GM18951 (cell line): ENCODE measurements around the gene DRC7.

Experiments used
- POLR2A ChIP-seq: IDR thresholded peaks from 4 replicates; pipeline ENCODE4 v1.6.1; 2011; ENCODE audit warnings: mild to moderate bottlenecking; ENCODE audit not compliant: insufficient read length, insufficient read depth; ENCODE audit errors: extremely low read depth
- in situ Hi-C: fragments of 300-500 bp; cut with MboI; formaldehyde crosslinking; loops from one replicate; pipeline ENCODE4 v1.12.0; 2022; ENCODE audit warnings: low sequenced_read_pairs, mixed read lengths, inconsistent platforms; ENCODE audit not compliant: unreplicated experiment

DRC7 gene

DNA sequence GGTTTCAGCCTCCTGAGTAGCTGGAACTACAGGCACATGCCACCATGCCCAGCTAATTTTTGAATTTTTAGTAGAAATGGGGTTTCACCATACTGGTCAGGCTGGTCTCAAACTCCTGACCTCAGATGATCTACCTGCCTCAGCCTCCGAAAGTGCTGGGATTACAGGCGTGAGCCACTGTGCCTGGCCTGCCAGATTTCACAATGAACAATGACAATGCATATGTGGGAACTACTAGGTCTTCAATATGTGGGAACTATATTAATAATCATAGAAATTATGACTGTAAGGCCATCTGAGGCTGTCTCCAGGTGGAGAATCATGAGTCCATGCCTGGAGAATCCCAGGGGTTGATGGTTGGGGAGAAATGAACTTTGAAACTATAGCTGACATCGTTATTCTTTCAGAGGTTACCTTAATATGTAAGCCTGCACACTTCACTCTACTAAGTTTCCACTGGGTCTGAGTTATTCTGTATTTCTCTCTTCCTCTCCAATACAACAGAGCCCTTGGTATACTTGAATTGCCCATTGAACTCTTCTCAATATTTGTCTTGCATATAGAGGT, 7.2 kb upstream of the DRC7 start:
- in situ Hi-C loops, result no loop called here
- no peak for TF ChIP-seq POLR2A

- TF ChIP-seq POLR2A, result no peak
- in situ Hi-C loops, result no loop called here
Observed at GRCh38 chr16:57688487-57688986, 6.1 kb upstream of the DRC7 start.

DNA sequence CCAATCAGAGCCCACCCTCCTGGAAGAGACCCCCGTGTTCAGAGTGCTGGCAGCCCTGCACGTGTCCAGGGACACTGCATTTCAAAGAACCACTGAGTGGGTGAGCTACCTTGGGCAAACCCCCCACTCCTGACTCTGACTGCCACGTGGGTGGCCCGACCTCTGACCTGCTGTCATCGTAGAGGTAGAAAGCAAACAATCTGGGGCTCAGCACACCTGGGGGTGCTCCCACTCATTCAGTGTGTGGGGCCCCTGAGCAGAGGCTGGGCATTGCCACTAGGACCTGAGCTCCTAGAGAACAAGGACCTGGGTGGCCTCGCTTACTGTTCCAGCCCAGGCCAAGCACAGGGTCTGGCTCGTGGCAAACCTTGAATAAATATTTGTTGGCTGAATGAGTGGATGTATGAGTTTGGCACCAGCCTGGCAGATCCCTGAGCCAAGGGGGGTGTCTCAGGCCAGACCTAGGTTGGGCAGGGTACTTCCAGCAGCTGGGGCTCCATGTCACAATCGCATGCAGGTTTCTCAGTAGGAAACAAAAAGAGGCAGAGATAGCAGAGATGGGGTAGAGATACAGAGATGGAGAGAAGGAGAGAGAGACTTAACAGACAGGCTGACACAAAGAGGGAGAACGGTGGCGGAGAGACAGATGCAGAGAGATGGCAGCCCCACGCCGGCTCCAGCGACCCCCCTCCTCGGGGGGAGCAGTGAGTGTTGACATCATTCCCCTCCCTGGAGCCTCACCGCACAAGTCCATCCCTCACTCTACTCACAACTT, 5.4 kb upstream of the DRC7 start:
- no peak for TF ChIP-seq POLR2A
- in situ Hi-C loops, result no loop called here

DNA sequence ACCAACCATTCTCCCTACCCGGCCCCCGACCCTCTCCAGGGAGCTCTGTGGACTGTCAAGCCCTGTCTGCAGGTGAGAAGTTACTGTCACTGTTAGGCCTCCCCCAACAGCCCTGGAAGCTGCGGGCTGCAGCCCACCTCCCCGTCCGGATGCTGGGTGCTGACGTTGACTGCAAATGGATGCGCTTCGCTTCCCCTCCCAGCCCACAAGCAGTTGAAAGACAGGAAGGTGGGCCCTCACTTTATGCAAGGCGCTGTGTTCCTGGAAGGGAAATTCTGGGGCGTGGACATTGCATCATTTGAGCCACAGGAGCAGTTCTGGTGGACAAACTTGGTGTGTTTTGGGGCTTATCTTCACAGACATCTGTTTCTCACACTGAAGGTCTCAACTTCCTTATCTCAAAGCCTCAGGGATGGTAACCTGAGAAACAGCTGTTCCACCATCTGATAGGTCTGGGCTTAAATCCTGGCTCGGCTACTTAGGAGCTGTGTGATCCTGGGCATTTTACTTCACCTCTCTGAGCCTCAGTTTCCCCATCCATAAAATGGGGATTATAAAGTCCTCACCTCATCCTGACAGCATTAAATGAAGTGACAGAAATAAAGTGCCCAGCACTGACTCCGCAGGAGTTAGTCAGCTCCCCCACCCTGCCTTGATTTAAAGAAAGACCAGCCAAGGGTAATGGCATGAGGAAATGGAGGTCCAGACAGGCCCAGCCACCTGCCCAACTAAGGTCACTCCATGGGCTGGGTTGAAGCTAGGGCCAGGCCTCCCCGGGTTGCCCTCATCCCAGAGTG, 4.6 kb upstream of the DRC7 start:
- TF ChIP-seq POLR2A, result peak; percentile 17
- in situ Hi-C loops, result no loop called here

GRCh38 chr16:57690782-57691471, 3.7 kb upstream of the DRC7 start:
- in situ Hi-C loops, result no loop called here
- TF ChIP-seq POLR2A, result no peak

DNA sequence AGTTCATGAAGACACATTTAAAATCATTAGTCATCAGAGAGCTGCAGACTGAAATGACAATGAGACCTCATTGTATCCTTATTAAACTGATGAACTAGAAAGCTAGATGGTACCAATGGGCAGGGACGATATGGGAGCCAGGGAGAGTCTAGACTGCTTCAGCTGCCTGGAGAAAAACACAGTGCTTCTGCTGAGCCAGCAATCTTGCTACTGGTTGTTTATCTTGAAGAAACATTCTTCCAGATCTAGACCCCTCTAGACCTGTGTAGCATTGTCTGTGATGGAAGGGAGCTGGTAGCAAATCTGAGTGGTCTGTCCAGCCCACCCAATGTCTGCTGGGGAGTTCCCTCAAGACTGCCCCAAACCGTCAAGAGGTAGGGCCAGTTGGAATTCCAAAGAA, 2.0 kb upstream of the DRC7 start:
- in situ Hi-C loops, result no loop called here
- no peak for TF ChIP-seq POLR2A

DNA sequence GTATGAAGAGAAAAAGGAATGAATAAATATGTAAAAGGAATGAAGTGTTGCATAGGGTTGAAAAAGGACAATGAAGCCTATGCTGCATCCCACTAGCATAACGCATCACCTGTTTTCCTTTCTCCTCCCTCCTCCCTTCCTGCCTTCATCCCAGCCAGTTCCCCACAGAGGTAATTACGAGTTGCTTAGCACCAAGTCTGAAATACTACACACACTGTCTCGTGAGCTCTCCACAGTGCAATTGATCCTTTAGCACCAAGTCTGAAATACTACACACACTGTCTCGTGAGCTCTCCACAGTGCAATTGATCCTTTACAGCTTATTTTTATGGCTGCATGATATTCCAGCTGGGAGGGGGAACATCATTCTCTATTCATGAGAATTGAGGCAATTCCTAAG, 1.1 kb upstream of the DRC7 start:
- in situ Hi-C loops, result no loop called here
- TF ChIP-seq POLR2A, result no peak

GRCh38 chr16:57694231-57694724, 328 bp upstream of the DRC7 start:
- TF ChIP-seq POLR2A, result no peak
- in situ Hi-C loops, result no loop called here

- TF ChIP-seq POLR2A, result no peak
- in situ Hi-C loops, result no loop called here
Observed at GRCh38 chr16:57695680-57696069, 1.1 kb downstream of the DRC7 start.

GRCh38 chr16:57696240-57696639, 1.6 kb downstream of the DRC7 start:
- in situ Hi-C loops, result no loop called here
- no peak for TF ChIP-seq POLR2A

- no peak for TF ChIP-seq POLR2A
- in situ Hi-C loops, result no loop called here
Observed at GRCh38 chr16:57697896-57698537, 3.4 kb downstream of the DRC7 start.

DNA sequence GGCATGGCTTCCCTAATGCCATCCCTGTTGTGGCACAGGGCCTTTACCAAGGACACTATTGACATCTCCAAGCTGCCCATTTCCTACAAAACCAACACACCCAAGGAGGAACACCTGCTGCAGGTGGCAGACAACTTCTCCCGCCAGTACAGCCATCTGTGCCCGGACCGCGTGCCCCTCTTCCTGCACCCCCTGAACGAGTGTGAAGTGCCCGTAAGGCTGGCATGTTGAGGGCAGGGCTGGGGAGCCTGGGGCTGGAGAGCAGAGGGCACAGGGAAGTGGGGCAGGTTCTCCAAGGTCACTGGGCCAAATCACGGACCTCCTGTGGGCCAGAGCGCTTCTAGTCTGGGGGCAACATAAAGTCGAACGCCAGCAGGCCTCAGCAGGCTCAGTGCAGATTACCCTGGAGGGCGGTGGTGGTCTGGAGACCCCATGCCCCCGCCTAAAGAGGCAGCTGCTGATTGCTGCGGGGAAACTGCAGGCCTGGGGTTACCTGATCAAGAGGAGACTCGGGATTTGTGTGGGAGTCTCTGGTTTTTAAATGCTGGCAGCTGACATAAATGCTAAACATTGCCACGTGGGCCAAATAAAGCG, 4.3 kb downstream of the DRC7 start:
- TF ChIP-seq POLR2A, result no peak
- in situ Hi-C loops, result no loop called here

DNA sequence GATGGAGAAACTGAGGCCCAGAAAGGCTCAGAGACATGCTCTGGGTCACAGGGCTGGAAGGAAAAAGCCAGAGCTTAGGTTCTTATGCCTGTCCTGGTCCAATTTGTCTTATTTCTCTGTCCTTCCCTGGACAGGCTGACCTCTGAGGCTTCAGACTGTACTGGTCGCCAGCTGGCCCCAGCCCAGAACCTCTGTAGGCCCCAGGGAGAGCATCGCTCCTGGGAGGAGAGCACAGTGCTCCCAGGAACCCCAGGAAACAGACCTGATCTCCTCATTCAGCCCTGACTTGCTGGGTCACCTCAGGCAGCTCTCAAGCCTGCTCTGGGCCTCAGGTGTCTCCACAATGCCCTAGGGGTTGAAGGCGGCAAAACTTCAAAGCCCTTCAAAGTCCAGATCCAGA, 4.9 kb downstream of the DRC7 start:
- in situ Hi-C loops, result no loop called here

More for the DNA sequence above, 4.9 kb downstream of the DRC7 start:
- no peak for TF ChIP-seq POLR2A
